Colon (tissue), 2 donors: ENCODE measurements around the gene YIPF6.
A peak's percentile ranks its signal among the peaks of the same experiment; 100 is the strongest.
"Not testable (repeated sequence)": the region's sequence is repeated elsewhere in the genome, so short reads cannot be mapped to it uniquely, and the experiment has no call there.

Experiments used
- FAIRE-seq: peaks from 2 replicates; lab custom pipeline; 2012; peaks lifted over from hg19 to GRCh38; lab: Jason Lieb, UNC
- donor health status: control.
- donor health status: control.

YIPF6 gene, protein sequence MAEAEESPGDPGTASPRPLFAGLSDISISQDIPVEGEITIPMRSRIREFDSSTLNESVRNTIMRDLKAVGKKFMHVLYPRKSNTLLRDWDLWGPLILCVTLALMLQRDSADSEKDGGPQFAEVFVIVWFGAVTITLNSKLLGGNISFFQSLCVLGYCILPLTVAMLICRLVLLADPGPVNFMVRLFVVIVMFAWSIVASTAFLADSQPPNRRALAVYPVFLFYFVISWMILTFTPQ

DNA sequence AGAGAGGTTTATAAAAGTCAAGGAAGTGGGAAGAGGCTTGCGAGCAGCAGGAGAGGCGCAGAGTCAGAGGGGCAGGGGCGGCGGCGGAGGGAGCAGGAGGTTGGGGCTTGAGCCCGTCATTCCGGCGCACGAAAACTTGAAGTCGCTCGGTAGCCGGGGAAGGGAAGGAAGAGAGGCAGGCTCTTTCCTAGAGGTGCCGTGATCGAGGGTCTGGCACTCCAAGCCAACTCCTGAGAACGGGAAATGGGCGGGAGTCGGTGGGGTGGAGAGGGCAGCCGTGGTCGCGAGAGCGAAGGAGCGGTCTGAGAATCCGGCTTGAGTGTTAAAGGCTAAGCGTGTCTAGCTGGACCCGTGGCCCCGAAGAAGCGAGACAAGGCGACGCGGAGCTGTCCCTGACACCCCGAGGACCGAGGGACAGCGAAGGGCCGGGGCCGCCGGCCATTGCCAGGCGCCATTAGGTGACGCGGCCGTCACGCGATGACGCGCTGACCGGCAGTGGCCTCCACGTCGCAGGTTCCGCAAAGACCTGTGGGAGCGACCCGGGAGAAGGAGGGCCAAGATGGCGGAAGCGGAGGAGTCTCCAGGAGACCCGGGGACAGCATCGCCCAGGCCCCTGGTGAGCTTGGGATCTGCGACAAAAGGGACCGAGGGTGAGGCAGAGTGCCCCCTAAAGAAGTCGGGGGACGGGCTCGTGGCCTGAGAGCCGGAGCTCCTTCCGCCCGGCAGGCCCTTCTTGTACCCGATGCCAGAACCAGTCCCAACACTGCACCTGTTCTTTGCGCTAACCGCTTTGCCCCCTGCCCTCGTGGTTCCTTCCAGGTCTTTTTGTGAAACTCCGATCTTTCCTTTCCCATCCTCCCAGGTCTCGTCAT is at the start of gene YIPF6:
Gene YIPF6, plus strand, starts transcription at position 544 of the 872 bp plus-strand sequence. Its CDS starts 16 bp downstream, at position 560.
- no peak for FAIRE-seq

DNA sequence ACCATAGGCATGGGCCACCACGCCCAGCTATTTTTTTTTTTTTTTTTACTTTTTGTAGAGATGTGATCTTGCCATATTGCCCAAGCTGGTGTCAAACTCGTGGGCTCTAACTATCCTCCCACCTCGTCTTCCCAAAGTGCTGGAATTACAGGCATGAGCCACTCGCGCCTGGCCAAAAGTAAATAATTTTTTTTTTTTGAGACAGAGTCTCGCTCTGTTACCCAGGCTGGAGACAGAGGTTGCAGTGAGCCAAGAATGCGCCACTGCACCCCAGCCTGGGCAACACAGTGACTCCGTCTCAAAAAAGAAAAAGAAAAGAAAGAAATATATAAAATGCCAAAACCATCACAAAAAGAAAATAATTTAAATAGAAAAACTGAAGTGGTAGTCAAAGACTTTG is 47.1 kb upstream of the YIPF6 start:
- no peak for FAIRE-seq

DNA sequence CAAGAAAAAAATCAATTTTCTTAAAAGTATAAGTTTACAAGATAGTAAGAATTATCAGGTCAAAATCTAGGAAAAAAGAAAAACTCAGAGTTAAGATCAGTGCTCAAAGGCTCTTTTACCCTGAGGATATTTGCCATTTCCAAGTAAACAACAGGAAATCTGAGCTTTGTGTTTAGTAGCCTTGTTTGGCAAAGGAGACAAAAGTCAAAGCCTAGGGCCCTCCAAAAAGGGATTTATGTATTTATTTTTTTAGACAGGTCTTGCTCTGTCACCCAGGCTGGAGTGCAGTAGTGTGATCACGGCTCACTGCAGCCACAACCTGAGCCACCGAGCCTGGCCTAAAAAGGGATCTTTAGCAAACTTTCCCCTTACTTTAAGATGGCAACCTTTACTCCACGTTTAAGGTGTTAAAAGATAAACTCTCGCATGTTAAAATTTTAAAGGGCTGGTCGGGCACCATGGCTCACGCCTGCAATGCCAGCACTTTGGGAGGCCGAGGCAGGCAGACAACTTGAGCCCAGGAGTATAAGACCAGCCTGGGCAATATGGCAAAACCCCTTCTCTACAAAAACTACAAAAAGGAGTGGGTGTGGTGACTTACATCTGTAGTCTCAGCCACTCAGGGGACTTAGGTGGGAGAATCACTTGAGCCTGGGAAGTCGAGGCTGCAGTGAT is 44.2 kb upstream of the YIPF6 start:
- FAIRE-seq: peak; percentile 64

DNA sequence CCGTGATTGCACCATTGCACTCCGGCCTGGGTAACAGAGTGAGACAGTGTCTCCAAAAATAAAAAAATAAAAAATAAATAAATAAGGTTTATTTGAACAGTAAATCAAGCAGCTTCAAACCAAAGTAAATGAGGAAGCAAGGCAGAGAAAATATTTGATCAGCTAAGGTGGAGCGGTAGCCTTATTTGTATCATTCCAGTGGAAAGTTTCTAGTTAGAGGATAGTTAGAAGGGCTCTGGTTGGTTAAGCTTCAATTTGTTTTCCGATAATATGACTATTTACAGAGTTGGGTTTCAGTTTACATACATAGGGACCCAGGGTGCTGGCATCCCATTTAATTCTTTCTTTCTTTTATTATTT is 43.7 kb upstream of the YIPF6 start:
- no peak for FAIRE-seq

DNA sequence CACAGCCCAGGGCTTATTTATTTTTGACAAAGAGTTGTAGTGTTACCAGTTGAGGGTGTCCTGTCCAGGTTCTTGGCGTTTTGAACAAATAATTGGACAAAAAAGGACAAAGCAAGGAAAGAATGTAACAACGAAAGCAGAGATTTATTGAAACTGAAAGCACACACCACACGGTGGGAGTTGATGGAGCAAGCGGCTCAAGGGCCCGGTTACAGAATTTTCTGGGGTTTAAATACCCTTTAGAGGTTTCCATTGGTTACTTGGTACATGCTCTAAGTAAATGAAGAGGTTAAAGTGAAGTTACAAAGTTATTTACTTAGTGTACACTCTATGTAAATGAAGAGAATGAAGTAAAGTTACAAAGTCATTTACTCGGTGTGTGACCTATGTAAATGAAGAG is 37.8 kb upstream of the YIPF6 start:
- no peak for FAIRE-seq

DNA sequence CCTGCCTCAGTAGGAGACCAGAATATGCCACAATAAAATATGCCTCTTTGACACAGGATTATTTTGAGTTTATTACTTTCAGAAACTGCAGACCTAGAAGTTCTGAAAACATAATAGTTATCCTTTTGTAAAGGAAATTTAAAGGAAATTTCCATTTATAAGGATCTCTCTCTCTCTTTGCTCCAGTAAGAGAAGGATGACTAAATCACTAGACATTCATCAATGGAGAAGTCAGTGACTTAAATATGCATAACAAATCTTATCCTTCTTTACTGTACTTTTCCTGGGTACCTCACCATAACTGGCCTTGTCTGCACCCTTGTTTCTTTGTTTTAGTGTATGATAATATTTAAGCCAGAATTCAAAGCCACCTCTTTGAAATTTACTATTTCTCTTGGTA is 37.3 kb upstream of the YIPF6 start:
- FAIRE-seq: no peak

DNA sequence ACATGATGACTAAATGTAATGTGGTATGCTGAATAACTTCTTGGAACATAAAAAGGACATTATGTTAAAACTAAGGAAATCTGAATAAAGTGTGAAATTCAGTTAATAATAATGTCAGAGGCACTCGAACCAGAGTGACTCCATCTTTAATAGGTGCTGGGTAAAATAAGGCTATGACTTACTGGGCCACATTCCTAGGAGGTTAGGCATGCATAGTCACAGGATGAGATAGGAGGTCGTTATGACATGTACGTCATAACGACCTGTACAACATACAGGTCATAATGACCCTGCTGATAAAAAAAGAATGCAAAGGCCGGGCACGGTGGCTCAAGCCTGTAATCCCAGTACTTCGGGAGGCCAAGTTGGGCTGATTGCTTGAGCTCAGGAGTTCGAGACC is 36.7 kb upstream of the YIPF6 start:
- FAIRE-seq: no peak

DNA sequence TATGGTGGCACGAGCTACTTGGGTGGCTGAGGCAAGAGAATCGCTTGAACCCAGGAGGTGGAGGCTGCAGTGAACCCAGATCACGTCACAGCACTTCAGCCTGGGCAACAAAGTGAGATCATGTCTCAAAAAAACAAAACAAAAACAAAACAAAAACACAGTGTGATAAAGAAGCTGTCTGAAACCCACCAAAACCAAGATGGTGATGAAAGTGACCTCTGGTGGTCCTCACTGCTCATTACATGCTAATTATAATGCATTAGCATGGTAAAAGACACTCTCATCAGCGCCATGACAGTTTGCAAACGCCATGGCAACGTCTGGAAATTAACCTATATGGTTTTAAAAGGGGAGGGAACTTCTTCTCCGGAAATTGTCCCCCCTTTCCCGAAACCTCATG is 36.2 kb upstream of the YIPF6 start:
- peak; percentile 75 for FAIRE-seq

DNA sequence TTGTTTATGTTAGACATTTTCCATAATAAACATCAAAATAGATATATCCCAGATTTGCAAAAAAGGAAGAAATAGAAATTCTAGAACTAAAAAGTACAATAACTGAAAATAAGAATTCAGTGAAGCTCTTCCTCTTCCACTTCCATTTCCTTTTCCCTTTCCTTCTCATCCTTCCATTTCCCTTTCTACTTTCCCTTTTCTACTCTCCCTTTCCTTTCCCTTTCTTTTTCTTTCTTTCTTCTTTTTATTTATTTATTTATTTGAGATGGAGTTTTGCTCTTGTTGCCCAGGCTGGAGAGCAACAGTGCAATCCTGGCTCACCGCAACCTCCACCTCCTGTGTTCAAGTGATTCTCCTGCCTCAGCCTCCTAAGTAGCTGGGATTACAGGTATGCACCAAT is 35.0 kb upstream of the YIPF6 start:
- FAIRE-seq: no peak

DNA sequence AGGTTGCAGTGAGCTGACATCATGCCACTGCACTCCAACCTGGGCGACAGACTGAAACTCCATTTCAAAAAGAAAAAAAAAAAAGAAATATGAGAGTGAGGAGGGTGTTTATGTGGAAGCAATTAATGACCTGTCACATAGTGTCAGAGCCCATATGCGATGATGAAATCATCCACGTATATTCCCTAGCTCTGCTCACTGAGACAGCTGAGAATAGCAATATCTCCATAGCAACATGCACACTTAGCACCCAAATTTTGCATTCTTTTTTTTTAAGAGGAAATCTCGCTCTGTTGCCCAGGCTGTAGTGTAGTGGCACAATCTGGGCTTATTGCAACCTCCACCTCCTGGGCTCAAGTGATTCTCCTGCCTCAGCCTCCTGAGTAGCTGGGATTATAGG is 34.1 kb upstream of the YIPF6 start:
- FAIRE-seq: no peak

DNA sequence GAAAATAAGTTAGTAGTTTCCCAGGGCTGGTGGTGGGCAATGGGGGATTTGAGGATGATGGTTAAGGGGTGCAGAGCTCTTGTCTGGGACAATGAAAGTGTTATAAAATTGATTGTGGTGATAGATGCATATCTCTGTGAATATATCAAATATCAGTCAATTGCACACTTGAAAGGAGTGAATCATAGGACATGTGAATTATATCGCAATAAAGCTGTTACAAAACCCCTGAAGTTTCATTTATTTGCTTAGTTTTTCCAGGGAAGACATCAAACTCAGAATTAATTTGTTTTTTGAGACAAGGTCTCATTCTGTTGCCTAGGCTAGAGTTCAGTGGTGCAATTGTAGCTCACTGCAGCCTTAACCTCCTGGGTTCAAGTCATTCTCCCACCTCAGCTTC is 17.9 kb upstream of the YIPF6 start:
- FAIRE-seq: no peak

DNA sequence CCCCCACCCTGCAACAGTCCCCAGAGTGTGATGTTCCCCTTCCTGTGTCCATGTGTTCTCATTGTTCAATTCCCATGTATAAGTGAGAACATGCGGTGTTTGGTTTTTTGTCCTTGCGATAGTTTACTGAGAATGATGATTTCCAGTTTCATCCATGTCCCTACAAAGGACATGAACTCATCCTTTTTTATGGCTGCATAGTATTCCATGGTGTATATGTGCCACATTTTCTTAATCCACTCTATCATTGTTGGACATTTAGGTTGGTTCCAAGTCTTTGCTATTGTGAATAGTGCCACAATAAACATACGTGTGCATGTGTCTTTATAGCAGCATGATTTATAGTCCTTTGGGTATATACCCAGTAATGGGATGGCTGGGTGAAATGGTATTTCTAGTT is 12.7 kb upstream of the YIPF6 start:
- not testable (repeated sequence) for FAIRE-seq

DNA sequence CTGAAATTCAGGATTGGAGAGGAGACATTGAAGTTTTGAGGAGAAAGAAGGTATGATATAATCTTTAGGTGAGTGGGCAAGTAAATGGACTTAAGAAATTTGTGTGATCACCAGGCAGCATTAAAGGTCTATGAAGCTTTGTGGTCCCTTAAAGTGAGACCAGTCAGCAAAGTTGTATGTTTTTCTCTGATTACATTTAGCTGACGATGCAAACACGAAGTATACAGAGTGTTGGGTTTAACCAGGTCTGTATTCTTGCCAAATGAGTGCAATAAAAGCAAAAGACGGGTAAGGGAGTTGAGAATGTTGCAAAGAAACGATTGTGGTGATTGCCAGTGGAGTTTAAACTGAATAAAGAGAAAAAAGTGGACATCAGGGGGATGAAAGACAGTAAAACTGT is 11.6 kb upstream of the YIPF6 start:
- no peak for FAIRE-seq

DNA sequence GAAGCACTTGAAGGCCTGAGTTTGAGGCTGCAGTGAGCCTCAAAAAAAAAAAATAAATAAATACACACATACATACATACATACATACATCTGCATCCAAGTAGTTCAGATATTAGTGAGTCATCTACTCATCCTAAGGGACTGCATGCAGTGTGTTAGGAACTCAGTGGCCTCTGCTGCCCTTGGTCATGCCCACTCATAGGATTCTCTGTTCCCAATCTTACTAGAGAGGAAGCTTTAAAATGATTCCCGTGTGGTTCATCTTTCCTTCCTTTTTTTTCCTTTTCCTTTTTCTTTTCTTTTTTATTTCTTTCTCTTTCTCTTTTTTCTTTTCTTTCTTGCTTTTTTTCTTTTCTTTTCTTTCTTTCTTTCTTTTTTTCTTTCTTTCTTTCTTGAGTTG is 10.9 kb upstream of the YIPF6 start:
- no peak for FAIRE-seq

DNA sequence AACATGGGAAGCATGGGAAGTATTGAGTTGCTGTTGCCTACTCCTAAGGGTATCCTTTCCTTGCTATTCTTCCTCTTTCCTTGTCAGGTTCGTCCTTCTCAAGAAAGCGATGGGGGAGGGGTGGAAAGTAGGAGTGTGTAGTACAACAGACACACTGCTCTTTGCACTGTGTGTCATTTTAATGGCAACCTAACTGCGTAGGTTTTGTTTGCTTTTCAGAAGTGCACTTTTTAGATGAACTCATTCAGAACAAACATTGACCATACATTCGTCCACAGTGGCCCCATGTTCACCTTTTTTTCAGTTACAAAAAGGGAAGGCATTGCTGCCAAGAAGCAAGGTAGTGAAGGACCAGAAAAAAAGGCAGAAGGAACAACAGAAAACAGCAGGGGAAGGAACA is 10.2 kb upstream of the YIPF6 start:
- FAIRE-seq: no peak

DNA sequence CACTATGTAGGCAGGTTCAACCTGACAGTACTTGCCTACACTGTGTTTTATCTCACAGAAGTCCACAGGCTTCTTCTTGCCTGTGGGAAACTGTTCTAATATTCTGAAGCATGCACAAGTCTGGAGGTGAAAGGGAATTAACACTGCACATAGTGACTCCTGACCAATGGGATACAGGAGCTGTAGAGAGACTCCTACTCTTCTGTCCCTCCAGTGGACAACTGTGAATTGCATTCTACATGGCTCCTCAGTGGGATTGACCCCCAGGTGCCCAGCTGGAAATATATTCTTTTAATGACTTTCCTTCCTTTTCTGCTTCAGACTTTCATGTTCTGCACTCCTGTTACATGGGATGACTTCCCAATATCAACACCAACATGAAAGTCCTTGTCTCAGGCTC is 8.2 kb upstream of the YIPF6 start:
- FAIRE-seq: no peak

DNA sequence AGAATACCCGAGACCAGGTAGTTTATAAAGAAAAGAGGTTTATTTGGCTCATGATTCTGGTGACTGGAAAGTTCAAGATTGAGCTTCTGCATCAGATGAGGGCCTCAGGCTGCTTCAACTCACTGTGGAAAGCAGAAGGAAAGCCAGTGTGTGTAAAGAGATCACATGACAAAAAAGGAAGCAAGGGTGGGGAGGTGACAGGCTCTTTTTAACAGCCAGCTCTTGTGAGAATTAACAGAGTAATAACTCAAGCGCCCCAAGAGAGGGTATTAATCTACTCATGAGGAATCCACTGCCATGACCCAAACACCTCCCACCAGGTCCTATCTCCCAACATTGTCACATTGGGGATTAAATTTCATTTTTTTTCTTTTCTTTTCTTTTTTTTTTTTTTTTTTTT is 6.3 kb upstream of the YIPF6 start:
- FAIRE-seq: no peak

DNA sequence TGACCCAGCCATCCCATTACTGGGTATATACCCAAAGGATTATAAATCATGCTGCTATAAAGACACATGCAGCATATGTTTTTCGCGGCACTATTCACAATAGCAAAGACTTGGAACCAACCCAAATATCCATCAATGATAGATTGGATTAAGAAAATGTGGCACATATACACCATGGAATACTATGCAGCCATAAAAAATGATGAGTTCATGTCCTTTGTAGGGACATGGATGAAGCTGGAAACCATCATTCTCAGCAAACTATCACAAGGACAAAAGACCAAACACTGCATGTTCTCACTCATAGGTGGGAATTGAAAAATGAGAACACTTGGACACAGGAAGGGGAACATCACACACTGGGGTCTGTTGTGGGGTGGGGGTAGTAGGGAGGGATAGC is 5.1 kb upstream of the YIPF6 start:
- FAIRE-seq: not testable (repeated sequence)

DNA sequence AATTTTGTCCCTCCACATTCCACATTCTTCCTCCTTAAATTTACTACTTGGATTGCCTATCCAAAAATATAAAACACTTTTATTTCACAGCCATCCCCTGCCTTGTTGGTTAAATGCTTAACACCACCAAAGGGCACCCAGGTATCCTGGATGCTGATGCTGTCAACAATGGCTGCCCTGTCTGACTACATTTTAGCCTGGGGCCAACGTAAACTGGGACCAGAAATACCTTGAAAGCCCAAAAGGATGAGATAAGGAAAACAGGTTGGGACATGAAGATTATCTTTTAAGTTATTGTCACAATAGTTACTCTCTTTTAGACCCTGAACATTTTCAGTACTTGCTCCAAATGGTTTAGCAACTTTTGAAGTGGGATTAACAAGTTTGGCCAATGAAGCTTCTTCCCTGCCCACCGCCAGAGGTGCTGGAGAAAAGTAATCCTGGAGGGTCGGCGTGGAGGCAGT is 775 bp upstream of the YIPF6 start:
- FAIRE-seq: no peak

DNA sequence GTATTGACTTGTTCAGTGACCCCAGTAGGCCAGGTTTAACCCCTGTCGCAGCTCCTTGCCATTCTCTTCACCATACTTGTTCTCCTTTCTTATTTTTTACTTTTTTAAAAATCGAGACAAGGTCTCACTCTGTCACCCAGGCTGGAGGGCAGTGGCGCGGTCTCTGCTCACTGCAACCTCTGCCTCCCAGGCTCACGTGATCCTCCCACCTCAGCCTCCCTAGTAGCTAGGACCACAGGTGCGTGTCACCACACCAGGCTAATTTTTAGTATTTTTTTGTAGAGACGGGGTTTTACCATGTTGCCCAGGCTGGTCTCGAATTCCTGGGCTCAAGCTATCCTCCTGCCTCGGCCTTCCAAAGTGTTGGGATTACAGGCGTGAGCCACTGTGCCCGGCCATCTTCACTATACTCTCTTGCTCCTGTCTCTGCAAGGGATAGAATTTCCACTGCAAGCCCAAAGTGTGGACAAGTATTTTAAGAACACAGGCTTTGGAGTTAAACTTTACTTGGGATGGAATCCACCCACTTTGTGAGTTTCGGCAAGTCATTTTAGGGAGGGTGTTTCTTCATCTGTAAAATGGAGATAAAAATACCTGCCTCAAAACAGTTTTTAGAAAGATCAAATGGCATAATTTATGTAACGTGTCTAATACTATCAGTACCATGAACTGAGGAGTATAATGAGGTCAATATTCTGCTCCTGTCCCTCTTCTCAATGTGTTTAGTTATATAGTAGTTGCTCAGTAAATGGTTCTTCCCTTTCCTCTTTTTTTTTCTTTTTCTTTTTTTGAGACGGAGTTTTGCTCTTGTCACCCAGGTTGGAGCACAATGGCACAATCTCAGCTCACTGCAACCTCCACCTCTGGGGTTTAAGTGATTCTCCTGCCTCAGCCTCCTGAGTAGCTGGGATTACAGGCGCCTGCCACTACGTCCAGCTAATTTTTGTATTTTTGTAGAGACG is 973 bp downstream of the YIPF6 start:
- no peak for FAIRE-seq

DNA sequence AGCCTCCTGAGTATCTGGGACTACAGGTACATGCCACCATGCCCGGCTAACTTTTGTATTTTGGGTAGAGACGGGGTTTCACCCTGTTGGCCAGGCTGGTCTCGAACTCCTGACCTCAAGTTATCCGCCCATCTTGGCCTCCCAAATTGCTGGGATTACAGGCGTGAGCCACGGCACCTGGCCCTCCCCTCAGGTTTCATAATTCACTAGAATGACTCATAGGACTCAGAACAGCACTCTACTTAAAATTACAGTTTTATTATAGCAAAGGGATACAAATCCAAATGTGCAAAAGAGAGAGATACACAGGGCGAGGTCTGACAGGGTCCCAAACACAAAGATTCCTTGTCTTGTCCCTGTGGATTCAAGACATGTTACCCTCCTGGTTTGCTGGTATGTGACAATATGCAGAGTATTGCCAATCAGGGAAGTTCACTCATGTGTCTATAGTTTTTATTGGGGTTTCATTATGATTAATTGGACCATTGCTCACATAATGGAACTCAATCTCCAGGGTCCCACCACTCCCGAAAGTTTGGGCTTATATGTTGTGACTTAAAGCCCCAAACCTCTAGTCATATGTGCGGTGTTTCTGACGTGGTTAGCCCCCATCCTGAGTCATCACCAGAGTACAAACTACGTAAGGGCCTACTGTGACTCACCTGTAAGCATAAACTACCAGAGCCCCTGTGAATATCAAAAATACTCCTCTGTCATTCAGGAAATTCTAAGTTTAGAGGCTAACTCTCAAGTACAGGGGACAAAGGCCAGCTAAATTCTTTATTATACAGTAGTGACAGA is 5.2 kb downstream of the YIPF6 start:
- no peak for FAIRE-seq
